Kasumi-1 (cell line): ENCODE measurements around the gene TMTC2.

Experiments used
- DNase-seq, 2 experiments: peaks; one replicate each; lab custom pipeline; 2025; lab: John Stamatoyannopoulos, UW

TMTC2 gene

GRCh38 chr12:83082690-83083276 is 396.1 kb downstream of the TMTC2 start:
- no peak for DNase-seq

- DNase-seq: no peak
These were observed 396.9 kb downstream of the TMTC2 start for GRCh38 chr12:83083616-83084015.

- DNase-seq: no peak
These were observed 398.0 kb downstream of the TMTC2 start for GRCh38 chr12:83084516-83085234.

- DNase-seq: no peak
These were observed 399.3 kb downstream of the TMTC2 start for GRCh38 chr12:83086023-83086422.

- no peak for DNase-seq
These were observed 402.9 kb downstream of the TMTC2 start for GRCh38 chr12:83089575-83089974.

- no peak for DNase-seq
These were observed 405.4 kb downstream of the TMTC2 start for GRCh38 chr12:83092129-83092528.

- DNase-seq: no peak
These were observed 405.9 kb downstream of the TMTC2 start for GRCh38 chr12:83092606-83093005.

- no peak for DNase-seq
These were observed 406.7 kb downstream of the TMTC2 start for GRCh38 chr12:83093426-83093825.

- DNase-seq: no peak
These were observed 411.1 kb downstream of the TMTC2 start for GRCh38 chr12:83097643-83098342.

GRCh38 chr12:83099436-83099835 is 412.7 kb downstream of the TMTC2 start:
- DNase-seq: no peak

GRCh38 chr12:83102499-83102898 is 415.8 kb downstream of the TMTC2 start:
- no peak for DNase-seq

GRCh38 chr12:83106873-83107272 is 420.2 kb downstream of the TMTC2 start:
- DNase-seq: no peak

GRCh38 chr12:83110424-83110823 is 423.7 kb downstream of the TMTC2 start:
- no peak for DNase-seq

GRCh38 chr12:83113945-83114344 is 427.2 kb downstream of the TMTC2 start:
- no peak for DNase-seq

- DNase-seq: no peak
These were observed 428.3 kb downstream of the TMTC2 start for GRCh38 chr12:83114966-83115365.

- peak; percentile 25 to 37 for DNase-seq
These were observed 431.2 kb downstream of the TMTC2 start for GRCh38 chr12:83117926-83118325.

- DNase-seq: no peak
These were observed 435.4 kb downstream of the TMTC2 start for GRCh38 chr12:83121897-83122622.

- no peak for DNase-seq
These were observed 435.9 kb downstream of the TMTC2 start for GRCh38 chr12:83122623-83122934.

GRCh38 chr12:83123039-83123438 is 436.3 kb downstream of the TMTC2 start:
- no peak for DNase-seq

GRCh38 chr12:83128540-83128939 is 441.8 kb downstream of the TMTC2 start:
- DNase-seq: no peak

GRCh38 chr12:83130178-83130577 is 443.5 kb downstream of the TMTC2 start:
- DNase-seq: no peak

GRCh38 chr12:83132360-83132759 is 445.7 kb downstream of the TMTC2 start:
- DNase-seq: no peak

GRCh38 chr12:83136411-83136810 is 449.7 kb downstream of the TMTC2 start:
- DNase-seq: no peak
